22Rv1 (cell line): ENCODE results near the gene GABRG3.

Experiments used
- CTCF ChIP-seq: fragments of 450-650 bp; IDR thresholded peaks from 2 replicates; pipeline ENCODE4 v1.5.1; 2017; ENCODE audit warnings: mild to moderate bottlenecking
- ZFX ChIP-seq: fragments of 450-650 bp; IDR thresholded peaks from 2 replicates; pipeline ENCODE4 v1.6.1; 2017; ENCODE audit warnings: antibody characterized with exemption, borderline replicate concordance

GRCh38 chr15:27509014-27509413 lies 538.0 kb downstream of the GABRG3 start:
- no peak for TF ChIP-seq CTCF
- no peak for TF ChIP-seq ZFX
